HG03457 (cell line): ENCODE measurements around the gene CUL1.

ENCODE experiments used
- ATAC-seq: cut with Tn5 transposase; IDR thresholded peaks from one replicate; pipeline ENCODE4 v1.9.1; 2021; ENCODE audit warnings: moderate number of reproducible peaks; ENCODE audit not compliant: unreplicated experiment

The CUL1 gene

DNA sequence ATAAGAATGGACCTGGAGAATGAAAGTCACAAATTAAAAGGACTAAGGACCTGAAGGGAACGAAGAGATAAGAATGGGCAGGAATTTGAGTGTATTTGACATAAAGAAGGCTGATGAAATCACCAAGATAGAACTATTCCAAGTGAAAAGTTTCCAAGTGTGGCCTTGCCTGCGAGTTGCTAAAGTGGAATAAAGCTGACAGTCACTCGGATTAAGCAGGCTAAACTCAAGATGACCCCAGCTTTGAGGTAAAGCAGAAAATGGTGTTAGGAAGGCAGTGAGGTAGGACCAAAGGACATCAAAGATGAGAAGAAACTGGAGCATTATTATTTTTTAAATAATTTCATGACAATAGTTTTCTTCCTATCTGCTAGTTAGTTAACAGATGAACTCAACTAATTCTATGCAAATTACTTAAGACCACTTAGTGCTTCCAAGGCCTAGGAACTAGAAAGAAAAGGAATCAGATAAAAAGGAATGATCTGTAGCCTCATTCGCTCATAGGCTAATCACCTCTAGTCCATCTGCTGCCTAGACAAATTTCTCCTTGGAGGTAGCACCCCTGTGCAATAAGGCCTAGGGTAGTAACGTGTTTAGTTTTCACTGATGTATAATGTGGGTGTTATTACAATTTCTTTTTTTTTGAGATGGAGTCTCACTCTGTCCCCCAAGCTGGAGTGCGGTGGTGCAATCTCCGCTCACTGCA lies 150.8 kb downstream of the CUL1 start:
- ATAC-seq = no peak

DNA sequence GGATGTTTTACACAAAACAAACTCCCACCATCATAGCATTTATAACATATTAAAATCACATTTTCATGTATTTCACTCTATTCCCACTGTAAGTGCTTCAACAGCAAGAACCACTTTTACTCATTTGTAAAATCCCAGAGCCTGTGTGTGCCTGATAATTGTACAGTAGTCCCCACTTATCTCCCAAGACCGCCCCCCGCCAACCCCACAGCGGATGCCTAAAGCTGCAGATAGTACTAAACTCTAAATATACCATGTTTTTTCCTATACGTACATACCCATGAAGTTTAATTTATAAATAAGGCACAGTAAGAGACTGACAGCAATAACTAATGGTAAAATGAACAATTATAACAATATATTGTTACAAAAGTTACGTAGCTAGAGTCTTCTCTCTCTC lies 151.9 kb downstream of the CUL1 start:
- ATAC-seq = no peak
